Measurements from ENCODE around the gene TAP2. TPM values are rescaled to one million over a fixed set of nuclear protein-coding genes. Genes with fewer than 3 reads are reported as not detected.

TAP2 gene
- total and polyA plus RNA-seq, 2 donors from 2014 or later: 25.4 to 37.6 TPM

DNA sequence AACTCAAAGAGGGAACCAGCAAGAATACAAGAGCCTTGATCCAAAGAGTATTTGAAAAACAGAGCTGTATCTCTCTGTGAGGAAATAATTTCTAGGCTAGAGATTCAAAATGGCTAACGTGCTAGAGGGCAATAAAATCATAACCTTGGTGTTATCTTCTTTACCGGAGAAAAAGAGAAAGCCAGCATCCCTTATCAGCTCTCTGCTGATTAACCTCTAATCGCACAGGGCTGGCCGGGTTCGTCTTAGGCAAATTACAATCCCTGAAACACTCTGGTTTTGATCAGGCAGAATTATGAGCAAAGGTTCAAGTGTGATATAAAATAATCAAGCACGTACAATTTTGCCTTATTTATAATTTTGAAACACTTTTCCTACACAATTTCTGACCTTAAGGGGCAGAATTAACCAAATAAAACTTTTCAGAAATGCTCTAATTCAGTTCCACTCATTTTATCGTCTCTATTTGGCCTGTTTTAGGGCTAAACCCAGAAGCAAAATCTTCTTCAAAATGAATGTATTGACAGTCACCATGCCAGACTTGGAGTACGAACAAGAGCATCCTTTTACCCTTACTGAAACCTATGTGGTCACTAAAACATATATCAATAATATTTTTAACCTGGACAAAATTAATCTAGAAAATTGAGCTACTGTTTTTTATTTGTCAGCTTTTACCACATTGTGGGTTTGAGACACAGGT lies 29.2 kb upstream of the TAP2 start:
- H3K27me3 ChIP-seq (ENCODE audit: control insufficient read depth, insufficient read depth, low read length): peaks cover 4% of the 10 kb centered on the region
- TF ChIP-seq, protein P1, sequence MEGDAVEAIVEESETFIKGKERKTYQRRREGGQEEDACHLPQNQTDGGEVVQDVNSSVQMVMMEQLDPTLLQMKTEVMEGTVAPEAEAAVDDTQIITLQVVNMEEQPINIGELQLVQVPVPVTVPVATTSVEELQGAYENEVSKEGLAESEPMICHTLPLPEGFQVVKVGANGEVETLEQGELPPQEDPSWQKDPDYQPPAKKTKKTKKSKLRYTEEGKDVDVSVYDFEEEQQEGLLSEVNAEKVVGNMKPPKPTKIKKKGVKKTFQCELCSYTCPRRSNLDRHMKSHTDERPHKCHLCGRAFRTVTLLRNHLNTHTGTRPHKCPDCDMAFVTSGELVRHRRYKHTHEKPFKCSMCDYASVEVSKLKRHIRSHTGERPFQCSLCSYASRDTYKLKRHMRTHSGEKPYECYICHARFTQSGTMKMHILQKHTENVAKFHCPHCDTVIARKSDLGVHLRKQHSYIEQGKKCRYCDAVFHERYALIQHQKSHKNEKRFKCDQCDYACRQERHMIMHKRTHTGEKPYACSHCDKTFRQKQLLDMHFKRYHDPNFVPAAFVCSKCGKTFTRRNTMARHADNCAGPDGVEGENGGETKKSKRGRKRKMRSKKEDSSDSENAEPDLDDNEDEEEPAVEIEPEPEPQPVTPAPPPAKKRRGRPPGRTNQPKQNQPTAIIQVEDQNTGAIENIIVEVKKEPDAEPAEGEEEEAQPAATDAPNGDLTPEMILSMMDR (IDR thresholded peaks at IDR 0.05; ENCODE audit: borderline replicate concordance, extremely low read depth, insufficient read depth): no peak
- FAIRE-seq (no peak), DNase-seq (no peak)
- peaks cover 0 to 2% (median 0%) of the 10 kb centered on the region in 3 donors for H3K4me1 ChIP-seq (ENCODE audit: control insufficient read depth in 2 of 3, insufficient read depth in 2 of 3, low read depth in 1 of 3, low read length in 3 of 3)
- intact Hi-C loops (cut with DNase I): no loop called here
- H3K27ac ChIP-seq (ENCODE audit: low read depth in 2 of 2, low read length in 2 of 2): no peak overlapping the region
- H3K9me3 ChIP-seq (ENCODE audit: control insufficient read depth in 2 of 3, insufficient read depth in 1 of 3, low read length in 3 of 3): no peaks in the 10 kb centered on the region
- no peak overlapping the region for H3K4me3 ChIP-seq (ENCODE audit: low read length in 3 of 3)
- no peak overlapping the region for H3K9ac ChIP-seq (ENCODE audit: low read length in 3 of 3)
- no peaks in the 10 kb centered on the region for H3K36me3 ChIP-seq (ENCODE audit: control insufficient read depth in 2 of 3, insufficient read depth in 3 of 3, low read length in 3 of 3)

DNA sequence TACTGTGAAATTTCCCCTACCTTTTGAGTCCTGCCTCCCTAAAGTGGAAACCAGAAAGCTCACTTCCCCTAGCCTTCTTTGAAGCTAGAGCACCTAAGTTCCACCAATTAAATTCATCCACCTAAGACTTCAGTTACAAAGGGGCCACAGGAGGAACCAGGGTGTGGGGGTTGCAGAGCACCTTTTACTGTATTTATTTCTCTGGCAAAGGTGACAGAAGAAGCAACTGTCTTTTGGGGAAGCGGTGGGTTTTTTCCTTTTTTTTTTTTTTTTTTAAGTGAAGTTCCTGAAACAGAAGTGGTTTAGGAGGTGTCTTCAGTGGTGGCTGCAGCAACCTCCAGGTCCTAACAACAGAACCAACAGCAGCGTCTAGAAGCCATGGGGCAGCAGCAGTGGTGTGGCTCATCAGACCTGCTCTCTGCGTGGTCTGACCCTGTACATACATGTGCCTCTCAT lies 28.5 kb upstream of the TAP2 start:
- H3K36me3 ChIP-seq (ENCODE audit: control insufficient read depth in 2 of 3, insufficient read depth in 3 of 3, low read length in 3 of 3): no peaks in the 10 kb centered on the region
- FAIRE-seq: no peak
- H3K27ac ChIP-seq (ENCODE audit: low read depth in 2 of 2, low read length in 2 of 2): no peak overlapping the region
- no peak overlapping the region for H3K9ac ChIP-seq (ENCODE audit: low read length in 3 of 3)
- peaks cover 4% of the 10 kb centered on the region for H3K27me3 ChIP-seq (ENCODE audit: control insufficient read depth, insufficient read depth, low read length)
- no peak overlapping the region for H3K4me3 ChIP-seq (ENCODE audit: low read length in 3 of 3)
- TF ChIP-seq, protein P1 (IDR thresholded peaks at IDR 0.05; ENCODE audit: borderline replicate concordance, extremely low read depth, insufficient read depth): no peak
- no peaks in the 10 kb centered on the region for H3K9me3 ChIP-seq (ENCODE audit: control insufficient read depth in 2 of 3, insufficient read depth in 1 of 3, low read length in 3 of 3)
- intact Hi-C loops (cut with DNase I): no loop called here
- H3K4me1 ChIP-seq (ENCODE audit: control insufficient read depth in 2 of 3, insufficient read depth in 2 of 3, low read depth in 1 of 3, low read length in 3 of 3): peaks cover 0 to 2% (median 0%) of the 10 kb centered on the region in 3 donors
- DNase-seq: no peak

DNA sequence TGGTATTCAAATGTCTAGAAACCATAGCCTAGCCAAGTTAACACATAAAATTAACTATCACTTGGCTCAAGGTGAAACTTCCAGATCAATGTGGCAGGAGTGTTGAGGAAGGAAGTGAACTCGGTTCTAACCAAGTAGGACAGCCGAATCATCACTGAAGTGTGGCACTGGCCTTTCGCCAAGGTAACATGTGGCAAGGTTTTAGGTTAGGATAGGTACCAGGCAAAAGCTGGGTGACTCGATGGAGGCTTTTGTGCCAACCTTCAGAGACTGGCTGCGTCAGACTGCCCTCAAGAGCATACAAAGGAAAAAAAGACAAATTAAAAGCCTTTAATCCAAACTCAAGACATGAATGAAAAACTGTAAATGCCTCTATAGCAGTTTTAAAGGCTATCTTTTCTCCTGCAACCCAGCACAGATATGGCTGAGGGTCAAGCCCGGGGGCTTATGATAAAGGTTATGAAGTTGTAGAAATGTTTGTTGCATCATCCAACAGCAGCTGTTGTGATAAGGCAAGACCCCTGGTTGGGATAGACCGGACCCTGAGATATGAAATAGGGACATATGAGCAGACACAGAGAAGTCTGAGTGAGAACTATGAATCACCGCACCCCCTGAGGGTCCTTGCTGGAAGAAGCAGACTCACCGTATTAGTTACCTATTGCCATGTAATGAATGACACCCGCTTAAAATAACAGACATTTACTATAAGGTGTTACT lies 27.3 kb upstream of the TAP2 start:
- no peak for DNase-seq
- Histone ChIP-seq H3K9ac (ENCODE audit: low read length in 3 of 3) (no peak overlapping the region), H3K27me3 (ENCODE audit: control insufficient read depth, insufficient read depth, low read length) (peaks cover 4% of the 10 kb centered on the region), H3K4me3 (ENCODE audit: low read length in 3 of 3) (no peak overlapping the region), H3K9me3 (ENCODE audit: control insufficient read depth in 2 of 3, insufficient read depth in 1 of 3, low read length in 3 of 3) (no peaks in the 10 kb centered on the region), H3K27ac (ENCODE audit: low read depth in 2 of 2, low read length in 2 of 2) (no peak overlapping the region), H3K4me1 (ENCODE audit: control insufficient read depth in 2 of 3, insufficient read depth in 2 of 3, low read depth in 1 of 3, low read length in 3 of 3) (peaks cover 0 to 5% (median 0%) of the 10 kb centered on the region in 3 donors), H3K36me3 (ENCODE audit: control insufficient read depth in 2 of 3, insufficient read depth in 3 of 3, low read length in 3 of 3) (no peaks in the 10 kb centered on the region)
- intact Hi-C loops (cut with DNase I): no loop called here
- TF ChIP-seq, protein P1 (IDR thresholded peaks at IDR 0.05; ENCODE audit: borderline replicate concordance, extremely low read depth, insufficient read depth): no peak
- FAIRE-seq: no peak

Data from kidney (tissue), 14 donors.